ENCODE data around the gene JAK1.

DNA sequence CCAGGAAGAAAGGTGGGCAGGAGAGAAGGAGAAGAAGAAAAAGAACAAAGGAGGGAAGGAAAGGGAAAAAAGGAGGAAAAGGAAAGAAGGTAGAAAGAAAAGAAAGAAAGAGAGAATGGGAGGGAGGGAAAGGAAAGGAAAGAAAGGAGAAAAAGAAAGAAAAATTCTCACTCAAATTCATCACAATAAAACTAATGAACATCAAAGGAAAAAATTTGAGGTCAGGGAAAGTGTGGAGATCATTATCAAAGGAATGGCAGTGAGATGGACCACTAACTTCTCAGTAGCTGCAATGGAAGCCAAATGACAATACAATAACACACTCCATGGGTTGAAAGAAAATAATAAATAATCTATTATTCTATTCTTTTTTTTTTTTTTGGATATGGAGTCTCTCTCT is 48.0 kb upstream of the JAK1 start:
- no peak for TF ChIP-seq EP300 (IDR thresholded peaks at IDR 0.05; ENCODE audit: borderline replicate concordance)
- TF ChIP-seq, protein P1, sequence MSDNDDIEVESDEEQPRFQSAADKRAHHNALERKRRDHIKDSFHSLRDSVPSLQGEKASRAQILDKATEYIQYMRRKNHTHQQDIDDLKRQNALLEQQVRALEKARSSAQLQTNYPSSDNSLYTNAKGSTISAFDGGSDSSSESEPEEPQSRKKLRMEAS (IDR thresholded peaks at IDR 0.05), result no peak
- no peak for TF ChIP-seq CREB1 (IDR thresholded peaks at IDR 0.05; ENCODE audit: low read depth)
- TF ChIP-seq TAF1 (IDR thresholded peaks at IDR 0.05; ENCODE audit: low read depth), result no peak
- TF ChIP-seq YY1 (IDR thresholded peaks at IDR 0.05; ENCODE audit: low read depth), result no peak
- TF ChIP-seq, protein P2, sequence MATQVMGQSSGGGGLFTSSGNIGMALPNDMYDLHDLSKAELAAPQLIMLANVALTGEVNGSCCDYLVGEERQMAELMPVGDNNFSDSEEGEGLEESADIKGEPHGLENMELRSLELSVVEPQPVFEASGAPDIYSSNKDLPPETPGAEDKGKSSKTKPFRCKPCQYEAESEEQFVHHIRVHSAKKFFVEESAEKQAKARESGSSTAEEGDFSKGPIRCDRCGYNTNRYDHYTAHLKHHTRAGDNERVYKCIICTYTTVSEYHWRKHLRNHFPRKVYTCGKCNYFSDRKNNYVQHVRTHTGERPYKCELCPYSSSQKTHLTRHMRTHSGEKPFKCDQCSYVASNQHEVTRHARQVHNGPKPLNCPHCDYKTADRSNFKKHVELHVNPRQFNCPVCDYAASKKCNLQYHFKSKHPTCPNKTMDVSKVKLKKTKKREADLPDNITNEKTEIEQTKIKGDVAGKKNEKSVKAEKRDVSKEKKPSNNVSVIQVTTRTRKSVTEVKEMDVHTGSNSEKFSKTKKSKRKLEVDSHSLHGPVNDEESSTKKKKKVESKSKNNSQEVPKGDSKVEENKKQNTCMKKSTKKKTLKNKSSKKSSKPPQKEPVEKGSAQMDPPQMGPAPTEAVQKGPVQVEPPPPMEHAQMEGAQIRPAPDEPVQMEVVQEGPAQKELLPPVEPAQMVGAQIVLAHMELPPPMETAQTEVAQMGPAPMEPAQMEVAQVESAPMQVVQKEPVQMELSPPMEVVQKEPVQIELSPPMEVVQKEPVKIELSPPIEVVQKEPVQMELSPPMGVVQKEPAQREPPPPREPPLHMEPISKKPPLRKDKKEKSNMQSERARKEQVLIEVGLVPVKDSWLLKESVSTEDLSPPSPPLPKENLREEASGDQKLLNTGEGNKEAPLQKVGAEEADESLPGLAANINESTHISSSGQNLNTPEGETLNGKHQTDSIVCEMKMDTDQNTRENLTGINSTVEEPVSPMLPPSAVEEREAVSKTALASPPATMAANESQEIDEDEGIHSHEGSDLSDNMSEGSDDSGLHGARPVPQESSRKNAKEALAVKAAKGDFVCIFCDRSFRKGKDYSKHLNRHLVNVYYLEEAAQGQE (IDR thresholded peaks at IDR 0.05; ENCODE audit: low read depth), result no peak
- no peak for TF ChIP-seq TCF12 (IDR thresholded peaks at IDR 0.05; ENCODE audit: low read depth)
- TF ChIP-seq NFIC (IDR thresholded peaks at IDR 0.05), result no peak
- TF ChIP-seq CEBPB (IDR thresholded peaks at IDR 0.05), result no peak
- TF ChIP-seq ZBTB7A (IDR thresholded peaks at IDR 0.05; ENCODE audit: low read depth), result no peak
- no peak for TF ChIP-seq TEAD4 (IDR thresholded peaks at IDR 0.05)
- no peak for TF ChIP-seq RAD21 (IDR thresholded peaks at IDR 0.05; ENCODE audit: low read depth)
- TF ChIP-seq FOXM1 (IDR thresholded peaks at IDR 0.05; ENCODE audit: borderline replicate concordance, low read depth), result no peak

All from Ishikawa (cell line).